GM12864 (cell line): ENCODE results near the gene ABCC3.

Source experiments
- DNase-seq: peaks from one replicate; pipeline ENCODE4 v3.0.0-alpha.2; 2011; ENCODE audit warnings: low read depth
- H3K4me3 ChIP-seq: 2 replicates; pipeline ENCODE4 v1.5.1; 2011; ENCODE audit warnings: mild to moderate bottlenecking, low read depth, low read length, control low read depth
- CTCF ChIP-seq: IDR thresholded peaks from 2 replicates; pipeline ENCODE4 v1.5.1; 2011; ENCODE audit warnings: low read depth, mild to moderate bottlenecking, moderate library complexity, low read length, control low read depth, inconsistent platforms; ENCODE audit errors: missing control alignments

The ABCC3 gene

GRCh38 chr17:50657054-50657453, 22.4 kb downstream of the ABCC3 start:
- TF ChIP-seq CTCF = no peak
- no peak for DNase-seq
- H3K4me3 ChIP-seq = no peak overlapping the region

GRCh38 chr17:50657627-50658026, 22.9 kb downstream of the ABCC3 start:
- TF ChIP-seq CTCF = no peak
- no peak overlapping the region for H3K4me3 ChIP-seq
- DNase-seq = no peak

GRCh38 chr17:50658616-50659015, 23.9 kb downstream of the ABCC3 start:
- no peak for DNase-seq
- no peak for TF ChIP-seq CTCF

GRCh38 chr17:50659179-50659578, 24.5 kb downstream of the ABCC3 start:
- no peak overlapping the region for H3K4me3 ChIP-seq
- no peak for TF ChIP-seq CTCF
- DNase-seq = no peak

More at GRCh38 chr17:50658616-50659015, 23.9 kb downstream of the ABCC3 start:
- H3K4me3 ChIP-seq = no peak overlapping the region

- TF ChIP-seq CTCF = no peak
- no peak for DNase-seq
- no peak overlapping the region for H3K4me3 ChIP-seq
Observed at GRCh38 chr17:50660042-50660886, 25.6 kb downstream of the ABCC3 start.

- no peak overlapping the region for H3K4me3 ChIP-seq
- DNase-seq = no peak
- no peak for TF ChIP-seq CTCF
Observed at GRCh38 chr17:50660887-50661345, 26.2 kb downstream of the ABCC3 start.

GRCh38 chr17:50661348-50661747, 26.7 kb downstream of the ABCC3 start:
- no peak for TF ChIP-seq CTCF
- no peak overlapping the region for H3K4me3 ChIP-seq
- DNase-seq = no peak
